GM18498 (cell line): Measurements from ENCODE around the gene SPAG6.

Experiments
- ATAC-seq: cut with Tn5 transposase; IDR thresholded peaks from one replicate; pipeline ENCODE4 v1.9.1; 2021; ENCODE audit warnings: mild to moderate bottlenecking, moderate library complexity; ENCODE audit not compliant: unreplicated experiment

The SPAG6 gene

DNA sequence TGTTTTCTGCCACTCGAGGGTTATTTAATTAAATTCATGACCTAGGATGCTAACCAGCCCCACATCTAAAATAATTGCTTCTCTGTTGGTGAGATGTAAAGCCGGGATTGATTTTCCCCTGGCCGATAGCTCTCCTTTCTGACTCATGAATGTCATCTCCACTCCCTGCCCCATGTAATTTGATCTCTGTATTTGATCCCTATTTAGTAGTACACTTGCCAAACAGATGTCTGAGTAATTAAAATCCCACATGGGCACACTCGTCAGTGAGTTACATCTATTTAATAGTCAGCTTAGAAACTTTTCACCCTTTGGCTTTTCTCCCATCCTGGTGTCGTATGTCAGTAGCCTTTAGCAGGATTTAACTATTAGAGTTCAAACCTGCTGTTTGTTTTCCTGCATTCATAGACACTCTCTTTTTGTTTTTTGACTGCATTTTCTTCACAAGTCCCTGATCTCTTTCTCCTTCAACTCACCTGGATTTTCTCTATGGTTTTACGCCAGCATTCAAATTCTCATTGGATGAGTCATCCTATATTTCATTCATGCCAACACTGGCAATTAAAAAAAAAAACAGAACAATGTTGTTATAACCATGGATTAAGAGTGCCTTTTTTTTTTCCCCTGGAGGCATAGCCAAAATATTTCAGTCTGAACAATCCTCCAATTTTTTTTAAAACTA is 82.7 kb downstream of the SPAG6 start:
- ATAC-seq, result no peak

- ATAC-seq, result no peak
These were observed 83.8 kb downstream of the SPAG6 start for GRCh38 chr10:22429146-22429545.

GRCh38 chr10:22429981-22430421 is 84.7 kb downstream of the SPAG6 start:
- ATAC-seq, result no peak

DNA sequence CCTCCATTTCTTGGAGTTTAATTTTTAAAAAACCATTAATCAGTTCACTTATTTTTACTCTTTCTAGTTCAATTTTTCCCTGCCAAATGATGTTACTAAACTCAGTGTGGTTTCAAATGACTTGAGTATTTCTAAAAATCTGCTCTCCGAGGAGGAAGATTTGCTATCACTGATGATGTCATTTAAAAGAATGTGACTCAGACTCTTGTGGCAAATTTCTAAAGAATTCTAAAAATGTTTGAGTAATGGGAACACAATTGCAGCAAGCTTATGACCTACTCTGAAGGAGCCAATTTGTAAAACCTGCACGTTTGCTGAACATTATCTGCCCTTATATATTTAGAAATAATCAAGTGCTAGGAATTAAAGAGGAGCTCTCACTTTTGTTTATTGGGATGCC is 88.6 kb downstream of the SPAG6 start:
- no peak for ATAC-seq

DNA sequence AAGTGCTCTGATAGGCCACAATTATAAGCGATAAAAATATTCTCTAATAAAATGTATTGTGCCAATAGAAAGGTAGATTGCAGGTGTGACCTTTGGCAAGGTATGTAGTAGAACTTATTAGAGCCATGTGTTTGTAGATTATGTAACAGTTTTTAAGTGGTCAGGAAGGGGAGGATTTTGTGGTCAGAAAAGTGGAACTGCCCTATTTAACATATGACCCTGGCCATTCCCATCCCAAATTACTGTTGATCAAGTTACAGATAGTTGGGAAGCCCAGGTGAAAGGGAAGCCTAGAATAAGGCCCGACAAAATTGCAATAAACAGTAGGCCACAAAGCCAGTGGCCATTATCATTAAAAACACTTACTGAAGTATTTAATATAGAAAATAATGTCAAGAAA is 89.2 kb downstream of the SPAG6 start:
- ATAC-seq, result no peak

GRCh38 chr10:22435650-22436049 is 90.4 kb downstream of the SPAG6 start:
- no peak for ATAC-seq

GRCh38 chr10:22436526-22436892 is 91.2 kb downstream of the SPAG6 start:
- ATAC-seq, result peak; percentile 43

DNA sequence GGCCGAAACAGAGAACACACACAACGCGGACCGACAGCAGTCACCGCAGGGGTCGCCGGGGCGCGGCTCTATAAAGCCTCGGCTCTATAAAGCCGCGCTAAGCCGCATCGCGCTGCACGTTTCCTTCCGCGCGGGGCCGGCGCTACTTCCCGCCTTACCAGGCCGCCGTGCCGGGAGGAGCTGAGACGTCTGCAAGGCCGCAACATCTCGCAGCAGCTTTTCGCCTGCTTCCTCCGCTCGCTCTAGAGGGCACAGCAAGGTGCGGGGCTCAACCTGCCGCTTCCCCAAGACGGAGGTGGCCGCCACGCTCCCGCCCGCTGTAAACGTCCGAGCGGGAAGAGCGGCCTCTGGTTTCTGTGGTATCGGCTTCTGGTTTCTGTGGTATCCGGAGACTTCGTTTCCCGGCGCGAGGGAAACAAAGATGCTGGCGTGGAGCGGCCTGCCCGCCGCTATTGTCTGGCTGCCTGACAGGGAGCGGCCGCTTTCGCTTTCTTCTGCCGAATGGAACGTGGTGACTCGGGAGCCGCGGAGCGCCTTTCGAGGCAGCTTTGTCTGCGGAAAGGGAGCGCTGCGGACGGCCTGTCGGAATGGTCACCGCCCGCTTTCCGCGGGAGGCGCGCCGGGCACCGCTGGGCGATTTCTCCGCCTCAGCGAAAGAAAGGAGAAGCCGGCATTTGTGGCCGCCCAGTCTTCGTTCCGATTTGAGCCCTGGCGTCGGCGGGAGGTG is 91.8 kb downstream of the SPAG6 start:
- peak; percentile 89 for ATAC-seq

GRCh38 chr10:22437620-22438588 is 92.6 kb downstream of the SPAG6 start:
- ATAC-seq, result peak; percentile 17

DNA sequence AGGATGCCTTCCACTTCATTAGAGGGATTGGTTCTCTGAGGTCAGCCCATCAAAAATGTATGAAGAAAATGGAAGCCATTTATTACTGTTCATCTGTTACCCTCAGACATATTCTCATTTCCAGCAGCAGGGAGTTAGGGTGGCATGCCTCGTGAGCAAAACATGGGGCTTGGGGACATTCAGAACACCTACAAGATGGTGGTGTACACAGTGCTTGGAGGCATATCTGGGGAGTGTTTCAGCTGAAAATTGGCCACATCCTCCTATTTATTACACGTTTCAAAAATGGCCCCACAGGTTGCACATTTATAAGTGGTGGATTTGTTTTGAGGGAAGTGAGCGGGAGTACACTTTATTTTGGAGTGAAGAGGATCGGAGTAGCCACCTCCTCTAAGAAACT is 93.4 kb downstream of the SPAG6 start:
- no peak for ATAC-seq

GRCh38 chr10:22442063-22442462 is 96.8 kb downstream of the SPAG6 start:
- ATAC-seq, result no peak

- ATAC-seq, result no peak
These were observed 97.2 kb downstream of the SPAG6 start for GRCh38 chr10:22442468-22442867.

- no peak for ATAC-seq
These were observed 98.0 kb downstream of the SPAG6 start for GRCh38 chr10:22443175-22443901.

- ATAC-seq, result no peak
These were observed 99.0 kb downstream of the SPAG6 start for GRCh38 chr10:22444219-22444788.

DNA sequence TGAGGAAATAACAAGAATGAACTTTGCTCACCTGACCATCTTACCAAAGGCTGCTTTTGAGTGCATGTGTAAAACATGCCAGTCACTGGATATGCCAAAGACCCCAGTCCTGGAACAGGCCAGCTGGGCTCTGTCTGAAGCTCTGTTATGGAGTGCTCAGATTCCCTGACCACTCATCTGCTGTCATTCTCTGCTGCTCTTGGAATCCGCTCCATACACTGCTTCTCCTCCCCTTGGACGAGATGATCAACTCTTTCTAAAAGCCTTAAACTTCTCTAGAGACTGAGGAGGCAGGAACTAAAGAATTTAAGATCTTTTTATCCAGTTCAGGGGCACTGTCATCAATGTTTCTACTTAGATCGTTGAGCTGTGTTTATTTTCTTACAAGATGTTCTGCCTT is 100.2 kb downstream of the SPAG6 start:
- ATAC-seq, result no peak

- ATAC-seq, result no peak
These were observed 101.8 kb downstream of the SPAG6 start for GRCh38 chr10:22447068-22447467.

DNA sequence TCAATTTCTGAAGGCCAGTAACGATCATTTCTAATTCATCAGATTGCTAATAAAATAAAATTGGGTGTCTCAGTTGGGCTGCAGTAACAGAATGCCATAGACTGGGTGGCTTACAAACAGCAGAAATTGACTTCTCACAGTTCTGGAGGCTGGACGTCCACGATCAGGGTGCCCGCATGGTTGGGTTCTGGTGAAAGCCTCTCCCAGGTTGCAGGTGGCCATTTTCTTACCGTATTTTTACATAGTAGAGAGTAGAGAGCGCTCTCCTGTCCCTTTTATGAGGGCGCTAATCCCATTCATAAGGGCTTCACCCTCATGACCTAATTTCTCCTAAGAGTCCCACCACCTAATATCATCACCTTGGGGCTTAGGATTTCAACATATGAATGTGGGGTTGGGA is 106.0 kb downstream of the SPAG6 start:
- ATAC-seq, result no peak

DNA sequence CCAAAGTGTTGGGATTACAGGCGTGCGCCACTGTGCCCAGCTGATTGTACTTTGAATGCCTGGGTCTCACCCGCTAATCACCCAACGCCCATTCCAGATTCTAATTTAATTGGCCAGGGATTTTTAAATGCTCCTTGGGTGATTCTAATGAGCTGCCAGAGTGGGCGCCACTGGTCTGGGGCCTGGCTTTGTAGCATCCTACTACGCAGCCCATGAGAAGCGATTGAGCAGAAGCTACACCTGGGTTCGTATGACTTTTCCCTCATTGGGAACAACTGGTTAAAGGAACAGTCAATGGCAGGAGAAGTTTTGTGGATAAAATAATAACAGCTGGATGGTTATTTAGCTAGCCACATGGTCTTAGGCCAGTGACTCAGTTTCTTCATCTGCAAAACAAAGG is 108.0 kb downstream of the SPAG6 start:
- ATAC-seq, result no peak

- no peak for ATAC-seq
These were observed 108.8 kb downstream of the SPAG6 start for GRCh38 chr10:22453948-22454591.

GRCh38 chr10:22454634-22455033 is 109.3 kb downstream of the SPAG6 start:
- no peak for ATAC-seq
